ENCODE measurements around the gene ANKRD44. TPM values are rescaled to one million over a fixed set of nuclear protein-coding genes. Genes with fewer than 3 reads are reported as not detected.

Gene ANKRD44
- total RNA-seq, 4 donors from 2014 or later = 24.4 to 51.8 (median 35.7) TPM

DNA sequence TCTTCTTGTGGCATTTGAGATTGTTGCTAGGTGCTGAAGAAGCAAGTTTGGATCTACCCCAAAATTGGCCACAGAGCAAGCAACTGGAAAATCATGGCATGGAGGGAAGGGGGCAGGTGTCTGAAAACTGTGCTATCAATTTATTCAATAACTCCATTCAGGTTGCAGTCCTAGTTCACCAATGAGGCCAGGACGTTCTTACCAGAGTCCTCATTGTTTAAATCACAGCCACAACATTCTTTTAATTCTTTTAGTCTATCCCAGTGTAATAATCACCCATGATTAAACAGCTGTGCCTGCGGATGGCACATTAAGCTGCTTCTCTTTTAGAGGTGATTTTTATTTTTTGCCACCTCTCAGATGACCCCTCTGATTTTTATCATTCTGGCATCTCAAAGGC lies 103.5 kb downstream of the ANKRD44 start:
- TF ChIP-seq CTCF (IDR thresholded peaks at IDR 0.05) (no peak), POLR2AphosphoS5 (IDR thresholded peaks at IDR 0.05) (no peak)
- Histone ChIP-seq H3K27ac (peak overlapping the region in 2 of 4 donors; percentile 4 to 47), H3K4me3 (no peak overlapping the region), H3K9me3 (no peaks in the 10 kb centered on the region), H3K36me3 (no peaks in the 10 kb centered on the region), H3K4me1 (peaks cover 0 to 62% (median 12%) of the 10 kb centered on the region in 3 donors), H3K27me3 (no peaks in the 10 kb centered on the region)
- no peak for ATAC-seq
- 36 to 50% methylated on average over 2 of the region's 2 CpGs for WGBS, 2 donors (ENCODE audit: low coverage in 1 of 2)

DNA sequence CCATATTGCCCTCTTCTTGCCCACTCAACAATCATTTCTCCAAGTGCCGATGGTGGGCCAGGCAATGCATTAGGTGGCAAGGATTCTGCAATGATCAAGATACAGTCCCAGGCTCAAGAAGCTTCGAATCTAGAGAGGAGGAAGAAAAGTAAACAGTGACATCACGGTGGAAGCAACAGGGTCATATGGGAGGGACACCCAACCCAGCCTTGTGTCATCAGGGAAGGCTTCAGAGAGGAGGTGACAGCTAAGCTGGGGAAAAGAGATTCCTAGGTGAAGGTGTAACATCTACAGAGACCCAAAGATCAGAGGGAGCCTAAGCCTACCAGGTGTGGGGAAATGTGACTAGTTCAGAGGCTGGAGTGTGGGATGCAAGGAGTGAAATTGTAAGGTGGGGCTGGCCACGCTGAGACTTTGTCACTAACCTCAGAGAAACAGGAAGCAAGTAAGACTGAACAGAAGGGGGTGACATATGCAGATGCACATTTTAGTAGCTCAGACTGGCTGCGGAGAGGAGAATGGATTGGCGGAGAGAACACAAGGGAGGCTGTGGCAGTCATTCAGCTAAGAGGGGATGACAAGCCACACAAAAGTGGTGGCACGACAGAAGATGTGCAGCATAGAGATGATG lies 104.9 kb downstream of the ANKRD44 start:
- H3K27me3 ChIP-seq = no peaks in the 10 kb centered on the region
- no peaks in the 10 kb centered on the region for H3K36me3 ChIP-seq
- no peaks in the 10 kb centered on the region for H3K9me3 ChIP-seq
- H3K27ac ChIP-seq = peak overlapping the region in 3 of 4 donors; percentile 10 to 58 (median 41)
- TF ChIP-seq POLR2A (IDR thresholded peaks at IDR 0.05) = no peak
- TF ChIP-seq EP300 (IDR thresholded peaks at IDR 0.05) = no peak
- TF ChIP-seq CTCF (IDR thresholded peaks at IDR 0.05) = no peak
- no peak for TF ChIP-seq POLR2AphosphoS5 (IDR thresholded peaks at IDR 0.05)
- no peak for ATAC-seq
- 73 to 85% methylated on average over 5 to 7 of the region's 7 CpGs for WGBS, 2 donors (ENCODE audit: low coverage in 1 of 2)
- H3K4me1 ChIP-seq = peaks cover 0 to 66% (median 12%) of the 10 kb centered on the region in 3 donors
- no peak overlapping the region for H3K4me3 ChIP-seq

GRCh38 chr2:197204519-197205250 lies 105.9 kb downstream of the ANKRD44 start:
- TF ChIP-seq POLR2A (IDR thresholded peaks at IDR 0.05) (no peak), EP300 (IDR thresholded peaks at IDR 0.05) (no peak), POLR2AphosphoS5 (IDR thresholded peaks at IDR 0.05) (no peak)
- H3K36me3 ChIP-seq = no peaks in the 10 kb centered on the region
- WGBS, 2 donors (ENCODE audit: low coverage in 1 of 2) = 11 to 39% methylated on average over 3 to 5 of the region's 5 CpGs
- no peak for ATAC-seq
- no peaks in the 10 kb centered on the region for H3K9me3 ChIP-seq
- H3K27me3 ChIP-seq = no peaks in the 10 kb centered on the region
- peak overlapping the region in 3 of 4 donors; percentile 10 to 58 (median 41) for H3K27ac ChIP-seq
- H3K4me1 ChIP-seq = peaks cover 8 to 71% (median 9%) of the 10 kb centered on the region in 3 donors
- H3K4me3 ChIP-seq = no peak overlapping the region

DNA sequence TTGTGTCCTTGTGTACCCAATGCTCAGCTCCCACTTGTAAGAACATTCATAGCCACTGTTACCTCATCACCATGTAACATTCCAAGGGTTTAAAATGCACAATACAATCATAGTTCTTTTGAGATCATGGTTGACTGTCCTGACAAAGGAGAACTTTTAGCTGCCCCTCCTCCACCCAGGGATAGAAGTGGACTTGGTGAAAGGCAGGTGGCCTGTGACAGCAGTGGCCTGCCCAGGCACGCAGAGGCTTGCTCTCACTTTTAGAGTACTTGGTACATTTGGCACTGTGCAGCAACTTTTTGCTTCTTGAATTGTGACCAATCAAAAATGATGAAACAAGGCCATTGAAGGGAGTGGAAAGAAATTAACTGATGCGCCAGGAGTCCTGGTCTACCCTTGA lies 108.7 kb downstream of the ANKRD44 start:
- WGBS, 2 donors (ENCODE audit: low coverage in 1 of 2) = 100% methylated on average over 2 of the region's 2 CpGs
- H3K27me3 ChIP-seq = no peaks in the 10 kb centered on the region
- no peaks in the 10 kb centered on the region for H3K36me3 ChIP-seq
- ATAC-seq = no peak
- H3K4me1 ChIP-seq = peaks cover 2 to 74% (median 13%) of the 10 kb centered on the region in 3 donors
- TF ChIP-seq POLR2A (IDR thresholded peaks at IDR 0.05) = no peak
- no peak for TF ChIP-seq CTCF (IDR thresholded peaks at IDR 0.05)
- no peak for TF ChIP-seq POLR2AphosphoS5 (IDR thresholded peaks at IDR 0.05)
- TF ChIP-seq EP300 (IDR thresholded peaks at IDR 0.05) = no peak
- H3K27ac ChIP-seq = no peak overlapping the region
- H3K4me3 ChIP-seq = no peak overlapping the region
- H3K9me3 ChIP-seq = no peaks in the 10 kb centered on the region

- no peak overlapping the region for H3K4me3 ChIP-seq
- no peaks in the 10 kb centered on the region for H3K27me3 ChIP-seq
- peaks cover 7 to 75% (median 20%) of the 10 kb centered on the region in 3 donors for H3K4me1 ChIP-seq
- no peak for ATAC-seq
- no peaks in the 10 kb centered on the region for H3K36me3 ChIP-seq
- 60 to 88% methylated on average over 1 of the region's 1 CpG for WGBS, 2 donors (ENCODE audit: low coverage in 1 of 2)
- no peaks in the 10 kb centered on the region for H3K9me3 ChIP-seq
- TF ChIP-seq POLR2AphosphoS5 (IDR thresholded peaks at IDR 0.05) (no peak), POLR2A (IDR thresholded peaks at IDR 0.05) (no peak), CTCF (IDR thresholded peaks at IDR 0.05) (no peak), EP300 (IDR thresholded peaks at IDR 0.05) (no peak)
- H3K27ac ChIP-seq = peak overlapping the region in 1 of 4 donors; percentile 47
Observed at GRCh38 chr2:197200762-197201058, 109.9 kb downstream of the ANKRD44 start.

Measured in gastroesophageal sphincter (tissue), 4 donors.